Measurements from ENCODE around the gene CLUH.

DNA sequence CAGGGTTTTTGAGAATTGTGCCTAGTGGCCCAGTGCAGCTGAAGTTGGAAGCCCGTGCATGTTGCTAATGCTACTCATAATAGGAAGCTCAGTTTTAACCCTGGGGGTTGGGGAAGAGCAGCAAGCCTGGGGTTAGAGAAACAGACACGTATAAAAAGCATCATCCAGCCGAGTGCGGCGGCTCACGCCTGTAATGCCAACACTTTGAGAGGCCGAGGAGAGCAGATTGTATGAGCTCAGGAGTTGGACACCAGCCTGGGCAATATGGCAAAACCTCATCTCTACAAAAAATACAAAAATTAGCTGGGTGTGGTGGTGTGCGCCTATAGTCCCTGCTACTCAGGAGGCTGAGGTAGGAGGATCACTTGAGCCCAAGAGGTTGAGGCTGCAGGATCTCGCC lies 2.3 kb upstream of the CLUH start:
- TF ChIP-seq CTCF (IDR thresholded peaks at IDR 0.05; ENCODE audit: low read length) (no peak), EZH2 (optimal IDR thresholded peaks at IDR 0.05; ENCODE audit: low read depth, low read length) (no peak)

Measured in MM.1S (cell line).